ENCODE data around the gene ACP4. TPM values are rescaled to one million over a fixed set of nuclear protein-coding genes. Genes with fewer than 3 reads are reported as not detected.
"Not testable (repeated sequence)": the region's sequence is repeated elsewhere in the genome, so short reads cannot be mapped to it uniquely, and the experiment has no call there.

The ACP4 gene
- total RNA-seq (2012; rRNA removed), result not detected in 2 replicates

- no peaks in the 10 kb centered on the region for H3K9me3 ChIP-seq (replicated peaks; ENCODE audit: low read length)
- no peaks in the 10 kb centered on the region for H3K36me3 ChIP-seq (ENCODE audit: insufficient read depth, low read length)
- no peak within 1 kb of the TSS for H3K4me2 ChIP-seq (ENCODE audit: low read length)
- H3K4me3 ChIP-seq (ENCODE audit: low read length), result no peak within 1 kb of the TSS
- H3K4me1 ChIP-seq (ENCODE audit: control insufficient read depth, insufficient read depth, low read length), result no peaks in the 10 kb centered on the region
- no peaks in the 10 kb centered on the region for H3K27me3 ChIP-seq (ENCODE audit: control insufficient read depth, insufficient read depth, low read length)
- no peak within 1 kb of the TSS for H3K9ac ChIP-seq (ENCODE audit: low read depth, low read length)
These were observed at the start of gene ACP4 for GRCh38 chr19:50790396-50790795. TSS of gene ACP4 (plus strand) at chr19:50790415. CDS start at chr19:50790415, 0 bp downstream.

- Histone ChIP-seq H3K4me3 (ENCODE audit: low read length) (no peak overlapping the region), H3K4me2 (ENCODE audit: low read length) (no peak overlapping the region), H3K27me3 (ENCODE audit: control insufficient read depth, insufficient read depth, low read length) (peaks cover 3% of the 10 kb centered on the region), H3K9me3 (replicated peaks; ENCODE audit: low read length) (peaks cover 3% of the 10 kb centered on the region), H3K9ac (ENCODE audit: low read depth, low read length) (no peak overlapping the region), H3K36me3 (ENCODE audit: insufficient read depth, low read length) (no peaks in the 10 kb centered on the region), H3K4me1 (ENCODE audit: control insufficient read depth, insufficient read depth, low read length) (no peaks in the 10 kb centered on the region)
These were observed 48.9 kb upstream of the ACP4 start for GRCh38 chr19:50741179-50741933.

- Histone ChIP-seq H3K4me2 (ENCODE audit: low read length) (no peak overlapping the region), H3K4me1 (ENCODE audit: control insufficient read depth, insufficient read depth, low read length) (no peaks in the 10 kb centered on the region), H3K27me3 (ENCODE audit: control insufficient read depth, insufficient read depth, low read length) (peaks cover 3% of the 10 kb centered on the region), H3K4me3 (ENCODE audit: low read length) (no peak overlapping the region), H3K9me3 (replicated peaks; ENCODE audit: low read length) (no peaks in the 10 kb centered on the region), H3K36me3 (ENCODE audit: insufficient read depth, low read length) (no peaks in the 10 kb centered on the region), H3K9ac (ENCODE audit: low read depth, low read length) (no peak overlapping the region)
These were observed 46.7 kb upstream of the ACP4 start for GRCh38 chr19:50743537-50743936.

- Histone ChIP-seq H3K36me3 (ENCODE audit: insufficient read depth, low read length) (no peaks in the 10 kb centered on the region), H3K4me2 (ENCODE audit: low read length) (no peak overlapping the region), H3K4me1 (ENCODE audit: control insufficient read depth, insufficient read depth, low read length) (no peaks in the 10 kb centered on the region)
These were observed 45.0 kb upstream of the ACP4 start for GRCh38 chr19:50745221-50745620.

GRCh38 chr19:50747141-50747540, 43.1 kb upstream of the ACP4 start:
- not testable (repeated sequence) for H3K36me3 ChIP-seq (ENCODE audit: insufficient read depth, low read length); H3K9me3 ChIP-seq (replicated peaks; ENCODE audit: low read length); H3K27me3 ChIP-seq (ENCODE audit: control insufficient read depth, insufficient read depth, low read length); H3K4me2 ChIP-seq (ENCODE audit: low read length); H3K4me3 ChIP-seq (ENCODE audit: low read length); H3K4me1 ChIP-seq (ENCODE audit: control insufficient read depth, insufficient read depth, low read length); H3K9ac ChIP-seq (ENCODE audit: low read depth, low read length)

More at GRCh38 chr19:50745221-50745620, 45.0 kb upstream of the ACP4 start:
- no peaks in the 10 kb centered on the region for H3K9me3 ChIP-seq (replicated peaks; ENCODE audit: low read length)
- no peak overlapping the region for H3K4me3 ChIP-seq (ENCODE audit: low read length)
- peaks cover 3% of the 10 kb centered on the region for H3K27me3 ChIP-seq (ENCODE audit: control insufficient read depth, insufficient read depth, low read length)
- no peak overlapping the region for H3K9ac ChIP-seq (ENCODE audit: low read depth, low read length)

- H3K27me3 ChIP-seq (ENCODE audit: control insufficient read depth, insufficient read depth, low read length), result no peaks in the 10 kb centered on the region
- no peak overlapping the region for H3K4me2 ChIP-seq (ENCODE audit: low read length)
- no peaks in the 10 kb centered on the region for H3K9me3 ChIP-seq (replicated peaks; ENCODE audit: low read length)
- H3K4me1 ChIP-seq (ENCODE audit: control insufficient read depth, insufficient read depth, low read length), result no peaks in the 10 kb centered on the region
- H3K36me3 ChIP-seq (ENCODE audit: insufficient read depth, low read length), result no peaks in the 10 kb centered on the region
- H3K4me3 ChIP-seq (ENCODE audit: low read length), result no peak overlapping the region
- no peak overlapping the region for H3K9ac ChIP-seq (ENCODE audit: low read depth, low read length)
These were observed 40.7 kb upstream of the ACP4 start for GRCh38 chr19:50749490-50749889.

- Histone ChIP-seq H3K4me3 (ENCODE audit: low read length) (no peak overlapping the region), H3K9ac (ENCODE audit: low read depth, low read length) (no peak overlapping the region), H3K36me3 (ENCODE audit: insufficient read depth, low read length) (no peaks in the 10 kb centered on the region), H3K4me1 (ENCODE audit: control insufficient read depth, insufficient read depth, low read length) (no peaks in the 10 kb centered on the region), H3K9me3 (replicated peaks; ENCODE audit: low read length) (no peaks in the 10 kb centered on the region), H3K27me3 (ENCODE audit: control insufficient read depth, insufficient read depth, low read length) (peaks cover under 1% of the 10 kb centered on the region), H3K4me2 (ENCODE audit: low read length) (no peak overlapping the region)
These were observed 40.2 kb upstream of the ACP4 start for GRCh38 chr19:50750010-50750409.

GRCh38 chr19:50753879-50754278, 36.3 kb upstream of the ACP4 start:
- no peak overlapping the region for H3K9ac ChIP-seq (ENCODE audit: low read depth, low read length)
- no peak overlapping the region for H3K4me3 ChIP-seq (ENCODE audit: low read length)
- no peaks in the 10 kb centered on the region for H3K9me3 ChIP-seq (replicated peaks; ENCODE audit: low read length)
- no peaks in the 10 kb centered on the region for H3K4me1 ChIP-seq (ENCODE audit: control insufficient read depth, insufficient read depth, low read length)
- H3K36me3 ChIP-seq (ENCODE audit: insufficient read depth, low read length), result no peaks in the 10 kb centered on the region
- H3K4me2 ChIP-seq (ENCODE audit: low read length), result no peak overlapping the region
- H3K27me3 ChIP-seq (ENCODE audit: control insufficient read depth, insufficient read depth, low read length), result peaks cover 3% of the 10 kb centered on the region

GRCh38 chr19:50756244-50756643, 34.0 kb upstream of the ACP4 start:
- not testable (repeated sequence) for H3K9ac ChIP-seq (ENCODE audit: low read depth, low read length); H3K27me3 ChIP-seq (ENCODE audit: control insufficient read depth, insufficient read depth, low read length); H3K4me2 ChIP-seq (ENCODE audit: low read length); H3K9me3 ChIP-seq (replicated peaks; ENCODE audit: low read length); H3K36me3 ChIP-seq (ENCODE audit: insufficient read depth, low read length); H3K4me1 ChIP-seq (ENCODE audit: control insufficient read depth, insufficient read depth, low read length); H3K4me3 ChIP-seq (ENCODE audit: low read length)

GRCh38 chr19:50757624-50758023, 32.6 kb upstream of the ACP4 start:
- not testable (repeated sequence) for H3K36me3 ChIP-seq (ENCODE audit: insufficient read depth, low read length); H3K4me3 ChIP-seq (ENCODE audit: low read length); H3K4me2 ChIP-seq (ENCODE audit: low read length); H3K4me1 ChIP-seq (ENCODE audit: control insufficient read depth, insufficient read depth, low read length); H3K9me3 ChIP-seq (replicated peaks; ENCODE audit: low read length); H3K9ac ChIP-seq (ENCODE audit: low read depth, low read length); H3K27me3 ChIP-seq (ENCODE audit: control insufficient read depth, insufficient read depth, low read length)

- H3K4me3 ChIP-seq (ENCODE audit: low read length); H3K9me3 ChIP-seq (replicated peaks; ENCODE audit: low read length); H3K4me2 ChIP-seq (ENCODE audit: low read length); H3K36me3 ChIP-seq (ENCODE audit: insufficient read depth, low read length); H3K9ac ChIP-seq (ENCODE audit: low read depth, low read length); H3K27me3 ChIP-seq (ENCODE audit: control insufficient read depth, insufficient read depth, low read length); H3K4me1 ChIP-seq (ENCODE audit: control insufficient read depth, insufficient read depth, low read length): not testable (repeated sequence)
These were observed 31.1 kb upstream of the ACP4 start for GRCh38 chr19:50759076-50759475.

- Histone ChIP-seq H3K9me3 (replicated peaks; ENCODE audit: low read length) (no peaks in the 10 kb centered on the region), H3K36me3 (ENCODE audit: insufficient read depth, low read length) (no peaks in the 10 kb centered on the region), H3K4me2 (ENCODE audit: low read length) (no peak overlapping the region), H3K4me1 (ENCODE audit: control insufficient read depth, insufficient read depth, low read length) (no peaks in the 10 kb centered on the region), H3K4me3 (ENCODE audit: low read length) (no peak overlapping the region), H3K9ac (ENCODE audit: low read depth, low read length) (no peak overlapping the region), H3K27me3 (ENCODE audit: control insufficient read depth, insufficient read depth, low read length) (peaks cover 3% of the 10 kb centered on the region)
These were observed 30.3 kb upstream of the ACP4 start for GRCh38 chr19:50759886-50760285.

Data from skeletal muscle satellite cell (primary cell).